Fibroblast of skin of left biceps (primary cell): ENCODE data around the gene IGSF1.

Source experiments
- DNase-seq, 2 experiments: peaks; one replicate each; pipeline ENCODE4 v3.0.0-alpha.2; 2013; ENCODE audit warnings: low read depth in 2 of 2

The IGSF1 gene, protein sequence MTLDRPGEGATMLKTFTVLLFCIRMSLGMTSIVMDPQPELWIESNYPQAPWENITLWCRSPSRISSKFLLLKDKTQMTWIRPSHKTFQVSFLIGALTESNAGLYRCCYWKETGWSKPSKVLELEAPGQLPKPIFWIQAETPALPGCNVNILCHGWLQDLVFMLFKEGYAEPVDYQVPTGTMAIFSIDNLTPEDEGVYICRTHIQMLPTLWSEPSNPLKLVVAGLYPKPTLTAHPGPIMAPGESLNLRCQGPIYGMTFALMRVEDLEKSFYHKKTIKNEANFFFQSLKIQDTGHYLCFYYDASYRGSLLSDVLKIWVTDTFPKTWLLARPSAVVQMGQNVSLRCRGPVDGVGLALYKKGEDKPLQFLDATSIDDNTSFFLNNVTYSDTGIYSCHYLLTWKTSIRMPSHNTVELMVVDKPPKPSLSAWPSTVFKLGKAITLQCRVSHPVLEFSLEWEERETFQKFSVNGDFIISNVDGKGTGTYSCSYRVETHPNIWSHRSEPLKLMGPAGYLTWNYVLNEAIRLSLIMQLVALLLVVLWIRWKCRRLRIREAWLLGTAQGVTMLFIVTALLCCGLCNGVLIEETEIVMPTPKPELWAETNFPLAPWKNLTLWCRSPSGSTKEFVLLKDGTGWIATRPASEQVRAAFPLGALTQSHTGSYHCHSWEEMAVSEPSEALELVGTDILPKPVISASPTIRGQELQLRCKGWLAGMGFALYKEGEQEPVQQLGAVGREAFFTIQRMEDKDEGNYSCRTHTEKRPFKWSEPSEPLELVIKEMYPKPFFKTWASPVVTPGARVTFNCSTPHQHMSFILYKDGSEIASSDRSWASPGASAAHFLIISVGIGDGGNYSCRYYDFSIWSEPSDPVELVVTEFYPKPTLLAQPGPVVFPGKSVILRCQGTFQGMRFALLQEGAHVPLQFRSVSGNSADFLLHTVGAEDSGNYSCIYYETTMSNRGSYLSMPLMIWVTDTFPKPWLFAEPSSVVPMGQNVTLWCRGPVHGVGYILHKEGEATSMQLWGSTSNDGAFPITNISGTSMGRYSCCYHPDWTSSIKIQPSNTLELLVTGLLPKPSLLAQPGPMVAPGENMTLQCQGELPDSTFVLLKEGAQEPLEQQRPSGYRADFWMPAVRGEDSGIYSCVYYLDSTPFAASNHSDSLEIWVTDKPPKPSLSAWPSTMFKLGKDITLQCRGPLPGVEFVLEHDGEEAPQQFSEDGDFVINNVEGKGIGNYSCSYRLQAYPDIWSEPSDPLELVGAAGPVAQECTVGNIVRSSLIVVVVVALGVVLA (N-terminal part only)

DNA sequence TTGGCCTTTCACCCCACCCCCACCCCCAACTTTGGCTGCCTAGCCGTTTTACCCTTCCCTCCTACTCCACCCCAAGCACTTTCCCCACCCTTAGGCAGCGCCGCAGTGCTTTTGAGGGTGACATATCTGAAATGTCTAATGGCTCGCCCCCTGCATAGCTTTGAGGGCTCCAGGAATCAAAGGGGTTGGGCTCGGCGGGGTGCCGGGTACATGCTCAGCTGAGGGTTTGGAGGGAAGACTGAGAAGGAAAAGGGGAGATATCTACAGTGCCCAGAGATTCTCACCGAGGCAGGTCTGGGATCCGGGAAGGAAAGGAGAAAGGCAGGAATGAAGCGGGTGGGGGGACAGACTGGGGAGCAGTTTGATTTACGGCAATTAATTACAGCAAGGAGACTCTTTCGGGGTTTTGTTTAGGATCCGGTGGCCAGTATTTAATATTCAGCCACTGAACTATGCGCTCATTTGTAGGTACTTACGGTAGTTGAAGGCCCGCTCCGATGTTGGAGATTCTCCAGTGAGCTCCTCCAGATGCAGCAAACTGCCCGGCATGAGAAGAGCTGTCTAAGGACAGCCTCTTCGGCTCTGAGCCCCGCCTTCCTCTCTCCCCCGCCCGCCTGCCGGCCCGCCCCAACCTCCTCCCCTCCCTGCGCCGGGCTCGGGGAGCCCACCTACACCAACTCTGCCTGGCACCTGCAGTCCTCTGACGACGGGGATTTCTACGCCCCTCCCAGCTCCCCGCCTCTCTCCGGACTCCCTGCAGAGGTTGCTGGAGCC lies at the start of gene IGSF1:
TSS of gene IGSF1 (minus strand) at position 569 of the 774 bp plus-strand sequence. CDS start 2,632 bp downstream, outside the sequence.
- DNase-seq: peak in 1 of 2 experiments; percentile 2

DNA sequence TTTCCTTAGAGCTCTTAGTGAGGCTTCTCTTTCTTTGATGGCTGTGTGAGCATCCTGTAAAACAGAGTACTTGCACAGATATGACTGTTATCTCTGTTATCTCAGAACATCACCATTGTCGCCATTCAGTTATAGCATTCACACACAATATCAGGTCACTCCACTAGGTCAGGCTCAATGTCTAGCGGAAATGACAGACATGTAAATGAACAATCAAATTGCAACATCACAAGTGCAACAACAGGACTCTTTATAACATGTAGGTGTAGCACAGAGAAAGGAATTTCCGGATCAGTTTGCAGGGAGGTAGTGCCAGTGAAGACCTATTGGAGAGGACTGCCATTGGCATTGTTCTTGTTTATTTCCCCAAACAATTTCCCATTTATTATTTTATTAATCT lies 43.2 kb upstream of the IGSF1 start:
- no peak for DNase-seq

DNA sequence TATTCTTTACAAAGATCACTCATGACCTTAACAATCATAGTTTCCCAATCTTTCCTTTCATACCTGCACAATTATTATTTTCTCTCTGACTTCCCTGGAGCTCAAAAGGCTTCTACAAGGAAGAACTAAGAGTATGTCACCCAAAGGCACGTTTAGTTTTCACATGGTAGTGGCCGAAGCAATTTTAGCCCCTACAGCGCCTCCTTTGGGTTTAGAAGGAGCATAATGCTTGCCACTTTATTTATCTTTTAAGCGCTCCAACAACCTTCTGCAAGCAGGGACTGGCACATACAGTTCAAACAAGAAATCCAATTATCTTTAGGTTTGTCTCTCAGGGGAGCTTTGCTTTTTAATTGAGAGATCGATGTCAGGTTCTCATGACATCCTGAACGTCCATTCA lies 42.0 kb upstream of the IGSF1 start:
- DNase-seq: no peak

DNA sequence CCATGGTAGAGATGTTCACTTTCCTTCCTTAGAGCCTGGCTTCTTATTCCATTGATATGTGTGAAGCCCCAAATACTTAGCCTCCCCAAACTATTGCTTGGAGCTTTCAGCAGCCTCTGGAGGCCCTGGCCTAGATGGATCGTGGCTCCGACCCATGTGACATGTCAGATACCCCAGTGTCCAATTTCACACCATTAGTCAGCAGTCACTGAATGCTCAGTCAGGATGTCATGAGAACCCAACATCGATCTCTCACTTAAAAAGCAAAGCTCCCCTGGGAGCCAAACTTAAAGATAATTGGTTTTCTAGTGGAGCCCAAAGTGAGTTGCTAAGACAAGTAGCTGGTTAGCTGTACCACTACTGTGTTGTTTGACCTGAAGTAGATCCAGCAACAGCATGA lies 41.6 kb upstream of the IGSF1 start:
- no peak for DNase-seq

DNA sequence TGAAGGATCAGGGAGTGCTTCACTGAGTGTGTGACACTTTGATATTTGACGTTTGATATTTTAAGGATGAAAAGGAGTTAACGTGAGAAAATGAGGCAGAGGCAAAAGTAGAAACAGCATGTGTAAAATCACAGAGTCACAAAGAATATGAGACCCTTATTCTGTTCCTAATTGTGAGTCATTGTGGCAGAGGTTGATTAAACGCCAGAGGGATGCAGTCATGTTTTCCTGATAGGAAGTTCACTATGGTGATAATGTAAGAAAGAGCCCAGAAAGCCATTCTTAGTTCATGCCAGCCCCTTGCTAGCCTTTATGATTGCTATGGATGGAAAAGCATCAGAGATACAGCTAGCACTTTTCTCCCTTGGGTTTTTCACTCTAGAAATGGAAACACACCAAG lies 33.5 kb upstream of the IGSF1 start:
- DNase-seq: no peak

DNA sequence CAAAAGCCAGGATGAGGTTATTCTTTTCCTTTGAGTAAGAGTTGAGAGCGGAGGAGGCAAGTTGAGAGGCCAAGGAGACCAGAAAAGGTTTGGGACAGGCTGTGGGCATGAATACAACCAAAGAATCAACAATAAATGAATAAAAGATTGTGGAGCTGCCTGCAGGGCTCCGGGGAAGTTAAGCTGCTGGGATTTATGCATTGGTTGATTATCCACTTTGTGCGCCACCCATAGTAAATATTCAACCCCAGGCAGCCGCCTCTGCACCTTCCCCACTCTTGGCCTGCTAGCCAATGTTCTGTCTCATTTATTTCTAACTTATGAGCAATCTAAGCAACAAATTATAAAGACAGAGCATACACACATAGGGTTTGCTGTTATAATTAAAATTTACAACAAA lies 28.2 kb upstream of the IGSF1 start:
- no peak for DNase-seq

DNA sequence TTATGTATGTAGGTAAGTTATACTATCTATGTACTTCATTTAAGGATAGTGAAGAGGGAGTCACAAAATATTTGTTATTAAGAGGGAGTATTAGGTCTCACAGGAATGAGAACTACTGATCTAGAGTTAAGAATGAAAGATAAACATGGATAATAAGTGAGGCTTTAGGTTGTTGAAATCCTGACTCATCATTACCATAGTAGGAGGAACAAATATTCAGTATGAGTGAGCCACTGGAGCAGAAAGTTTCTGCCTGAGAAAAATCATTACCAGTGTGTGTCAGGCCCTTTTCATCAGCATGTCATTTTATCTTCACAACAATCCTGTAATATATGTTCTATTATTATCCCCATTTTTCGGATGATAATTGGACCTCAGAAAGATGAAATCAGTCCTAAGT lies 27.2 kb upstream of the IGSF1 start:
- no peak for DNase-seq

DNA sequence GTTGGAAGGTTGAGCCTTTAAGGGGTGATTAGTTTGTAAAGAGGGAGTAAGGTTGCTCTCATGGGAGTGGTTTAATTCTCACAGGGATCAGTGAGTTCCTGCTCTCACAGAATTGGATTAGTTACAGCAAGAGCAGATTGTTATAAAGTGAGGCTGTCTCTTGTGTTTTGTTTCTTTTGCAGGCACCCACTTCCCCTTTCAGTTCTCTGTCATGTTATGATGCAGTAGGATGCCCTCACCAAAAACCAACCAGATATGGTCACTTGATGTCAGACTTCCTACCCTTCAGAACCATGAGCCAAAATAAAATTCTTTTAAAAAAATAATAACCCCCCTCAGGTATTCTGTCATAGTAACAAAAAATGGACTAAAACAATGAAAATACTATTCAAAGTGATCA lies 19.9 kb upstream of the IGSF1 start:
- no peak for DNase-seq

DNA sequence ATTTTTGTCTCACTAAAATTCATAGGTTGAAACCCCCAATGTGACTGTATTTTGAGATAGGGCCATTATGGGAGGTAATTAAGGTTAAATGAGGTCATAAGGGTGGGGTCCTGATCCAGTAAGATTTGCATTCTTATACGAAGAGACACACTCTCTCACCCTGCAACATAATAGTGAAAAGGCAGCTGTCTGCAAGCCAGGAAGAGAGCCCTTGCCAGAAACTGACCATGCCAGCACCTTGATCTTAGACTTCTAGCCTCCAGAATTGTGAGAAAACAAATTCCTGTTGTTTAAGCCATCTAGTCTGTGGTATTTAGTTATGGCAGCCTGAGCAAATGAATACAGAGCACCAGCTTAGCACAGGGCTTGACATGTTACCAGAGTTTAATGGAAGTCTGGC lies 17.5 kb upstream of the IGSF1 start:
- DNase-seq: no peak

DNA sequence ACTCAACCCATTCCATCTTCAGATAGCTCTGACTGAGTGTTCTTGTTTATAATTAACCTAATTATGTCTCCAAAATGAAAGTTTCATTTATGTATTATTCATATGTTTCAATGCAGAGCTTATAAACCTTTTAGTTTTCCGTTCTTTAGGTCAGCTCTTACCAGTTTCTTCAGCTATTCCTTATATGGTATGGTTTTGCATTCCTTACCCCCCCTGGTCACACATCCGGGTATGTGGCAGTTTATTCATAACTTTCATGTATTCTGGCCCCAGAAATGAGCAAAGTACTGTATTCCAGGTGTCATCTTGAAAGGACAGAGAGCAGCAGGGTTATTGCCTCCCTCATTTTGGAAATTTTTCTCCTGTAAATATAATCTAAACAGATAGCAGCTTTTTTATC lies 16.8 kb upstream of the IGSF1 start:
- no peak for DNase-seq

DNA sequence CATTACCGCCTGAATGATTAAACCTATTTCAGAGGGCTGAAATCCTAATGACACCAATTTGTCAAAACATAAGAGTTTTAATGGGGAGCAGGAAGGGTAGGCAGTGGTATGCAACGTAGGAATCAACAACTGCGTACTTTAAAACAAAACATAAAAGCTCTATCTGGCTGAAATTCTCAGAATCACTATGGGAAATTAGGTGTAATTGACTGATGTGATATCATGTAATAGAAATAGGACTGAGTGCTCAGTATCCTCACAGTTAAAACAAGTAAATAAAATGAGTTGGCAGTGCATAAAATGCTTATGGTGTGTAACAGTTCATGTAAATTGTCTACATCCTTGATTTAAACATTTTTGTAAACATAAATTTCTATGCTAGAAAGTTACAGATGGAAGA lies 13.6 kb upstream of the IGSF1 start:
- DNase-seq: no peak

DNA sequence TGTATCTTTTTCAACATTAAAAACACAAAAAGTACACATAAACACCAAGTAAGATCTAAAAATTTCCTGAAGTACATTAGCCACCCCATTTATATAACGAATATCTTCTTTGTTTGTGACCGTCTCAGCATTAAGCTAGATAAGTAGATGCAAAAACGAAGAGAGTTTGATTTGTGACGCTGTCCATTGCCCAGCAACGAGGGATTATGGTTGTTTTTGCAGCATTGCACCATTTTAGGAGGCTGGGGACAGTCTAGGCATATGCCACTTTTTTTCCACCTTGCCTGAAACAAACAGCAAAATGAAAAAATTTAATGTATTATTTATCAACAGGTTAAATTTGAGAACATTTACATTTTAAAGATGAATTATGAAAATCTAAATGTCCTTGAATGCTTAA lies 12.0 kb upstream of the IGSF1 start:
- no peak for DNase-seq

DNA sequence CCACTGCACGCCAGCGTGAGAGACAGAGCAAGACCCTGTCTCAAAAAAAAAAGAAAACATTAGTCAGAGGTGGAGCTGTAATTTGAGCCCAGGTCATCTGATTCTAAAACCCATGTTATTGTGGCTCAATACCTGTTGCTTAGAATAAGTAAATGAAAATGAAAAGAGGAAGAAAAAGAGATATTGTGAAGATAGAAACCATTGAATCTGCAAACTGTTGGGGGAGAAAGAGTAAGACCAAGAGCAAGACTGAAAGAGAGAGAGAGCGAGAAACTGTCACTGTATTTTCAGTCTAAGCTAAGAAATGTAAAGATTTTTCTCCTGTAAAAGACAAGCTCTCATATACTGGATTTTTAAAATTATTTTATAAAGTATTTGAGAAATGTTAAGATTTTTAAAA lies 9.7 kb upstream of the IGSF1 start:
- no peak for DNase-seq

DNA sequence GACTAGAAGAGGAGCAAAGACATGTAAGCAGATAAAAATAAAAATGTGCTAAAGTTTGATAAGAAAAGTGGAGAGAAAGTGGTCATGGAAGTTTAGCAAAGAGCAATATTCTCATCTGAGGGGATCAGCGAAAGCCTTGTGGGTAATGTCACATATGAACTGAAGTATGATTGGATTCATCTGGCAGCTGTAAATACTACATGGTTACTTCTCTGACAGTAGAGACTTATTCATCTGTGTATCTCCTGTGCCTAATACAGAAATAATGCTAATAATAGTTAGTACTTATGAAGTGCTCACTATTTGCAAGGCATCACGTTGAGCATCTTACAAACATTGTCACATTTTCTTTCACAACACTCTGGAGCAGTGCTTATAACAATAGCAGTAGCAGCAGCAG lies 8.9 kb upstream of the IGSF1 start:
- DNase-seq: no peak

DNA sequence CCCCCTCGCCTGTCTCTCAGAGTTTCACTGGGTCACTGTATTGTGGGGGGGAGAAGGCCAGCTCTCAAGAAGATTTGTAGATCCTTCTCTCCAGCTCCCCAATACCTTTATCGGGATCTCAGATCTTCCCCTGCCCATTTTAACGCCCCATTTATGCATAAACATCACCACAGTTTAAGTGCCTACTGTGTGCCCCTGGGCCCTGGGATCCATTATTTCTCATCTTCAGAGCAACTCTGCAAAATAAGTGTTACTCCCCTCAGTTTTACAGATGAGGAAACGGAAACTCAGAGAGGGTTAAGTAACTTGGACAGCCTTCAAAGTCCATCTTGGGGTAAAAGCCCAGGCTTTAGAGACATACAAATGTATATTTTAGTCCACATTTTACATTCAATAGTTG lies 421 bp upstream of the IGSF1 start:
- DNase-seq: no peak

DNA sequence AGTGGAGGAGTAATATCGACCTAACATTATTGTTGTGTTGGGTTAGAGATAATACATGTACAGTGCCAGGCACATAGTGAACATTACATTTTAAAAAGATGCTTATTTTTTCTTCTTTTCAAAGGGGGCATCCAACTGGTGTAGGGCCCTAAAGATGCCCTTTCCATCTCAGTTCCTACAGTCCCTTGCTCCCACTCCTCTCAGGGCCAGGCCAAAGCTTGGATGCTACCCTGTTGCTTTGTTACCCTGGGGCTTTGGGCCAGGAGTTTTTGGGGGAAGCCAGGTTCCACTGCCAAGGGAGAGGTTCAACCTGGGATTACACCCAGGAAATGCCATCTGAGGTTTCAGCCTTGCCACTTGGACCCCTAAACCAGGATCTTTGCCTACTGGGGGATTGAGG lies 918 bp downstream of the IGSF1 start:
- no peak for DNase-seq

DNA sequence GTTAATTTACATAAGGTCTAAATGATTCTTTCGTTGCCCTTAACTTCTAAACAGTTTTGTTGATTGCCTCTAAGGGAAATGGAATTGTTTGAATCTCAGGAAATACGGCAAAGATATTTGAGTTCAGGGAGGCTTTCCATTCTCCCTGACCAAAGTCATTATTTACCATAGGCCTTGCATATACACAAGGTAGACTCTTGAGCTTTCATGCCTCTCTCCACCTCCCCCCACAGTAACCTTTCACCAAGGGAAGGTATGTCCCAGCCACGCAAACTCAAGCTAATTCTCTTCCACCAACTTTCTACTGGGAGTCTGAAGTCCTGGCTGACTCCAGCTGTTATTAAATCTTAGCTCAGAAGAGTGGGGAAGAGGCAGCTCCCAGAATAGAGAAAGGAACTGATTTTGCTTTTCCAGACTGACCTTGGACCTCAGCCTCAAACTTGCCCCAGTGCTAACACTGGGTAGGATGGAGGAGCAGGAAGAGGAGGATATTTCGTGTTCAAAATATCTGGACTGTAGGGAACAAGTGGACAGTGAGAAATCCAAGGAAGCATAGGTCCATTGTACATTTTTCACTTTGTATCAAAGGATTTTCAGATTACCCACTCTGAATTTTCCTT lies 1.4 kb downstream of the IGSF1 start:
- DNase-seq: no peak

DNA sequence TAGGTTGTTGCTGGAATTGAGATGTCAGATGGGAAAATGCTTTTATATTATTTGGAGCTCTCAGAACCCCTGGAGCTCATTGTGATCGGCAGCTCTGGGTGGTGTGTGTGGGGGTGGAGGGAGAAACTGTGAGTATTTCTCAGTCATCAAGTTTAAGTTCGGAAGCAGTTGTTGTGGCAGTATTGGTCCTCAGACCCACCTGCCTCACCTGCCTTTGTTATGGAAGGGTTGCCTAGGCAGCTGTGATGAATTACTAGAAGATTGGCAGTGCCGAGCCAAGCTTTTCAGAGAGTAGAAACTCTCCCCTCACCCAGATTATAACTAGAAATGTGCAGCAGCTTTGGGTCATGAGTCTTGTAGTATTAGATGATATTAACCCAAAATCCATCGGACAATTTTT lies 9.5 kb downstream of the IGSF1 start:
- no peak for DNase-seq

DNA sequence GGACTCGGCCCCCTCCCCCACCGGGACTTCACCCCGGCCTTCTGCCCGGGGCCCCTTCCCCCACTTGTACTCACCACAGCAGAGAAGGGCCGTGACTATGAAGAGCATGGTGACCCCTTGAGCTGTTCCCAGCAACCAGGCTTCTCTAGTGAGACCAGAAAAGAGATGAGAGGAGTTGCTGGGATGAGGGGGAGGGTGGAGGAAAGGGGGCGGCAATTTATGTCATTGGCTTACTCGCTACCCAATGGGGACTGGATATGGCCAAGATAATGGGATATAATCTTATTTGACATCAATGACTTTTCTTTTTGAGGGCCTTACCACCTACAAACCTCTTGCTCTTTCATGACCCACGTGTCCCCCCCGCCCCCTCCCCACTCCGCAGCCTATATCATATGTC lies 9.9 kb downstream of the IGSF1 start:
- DNase-seq: no peak

DNA sequence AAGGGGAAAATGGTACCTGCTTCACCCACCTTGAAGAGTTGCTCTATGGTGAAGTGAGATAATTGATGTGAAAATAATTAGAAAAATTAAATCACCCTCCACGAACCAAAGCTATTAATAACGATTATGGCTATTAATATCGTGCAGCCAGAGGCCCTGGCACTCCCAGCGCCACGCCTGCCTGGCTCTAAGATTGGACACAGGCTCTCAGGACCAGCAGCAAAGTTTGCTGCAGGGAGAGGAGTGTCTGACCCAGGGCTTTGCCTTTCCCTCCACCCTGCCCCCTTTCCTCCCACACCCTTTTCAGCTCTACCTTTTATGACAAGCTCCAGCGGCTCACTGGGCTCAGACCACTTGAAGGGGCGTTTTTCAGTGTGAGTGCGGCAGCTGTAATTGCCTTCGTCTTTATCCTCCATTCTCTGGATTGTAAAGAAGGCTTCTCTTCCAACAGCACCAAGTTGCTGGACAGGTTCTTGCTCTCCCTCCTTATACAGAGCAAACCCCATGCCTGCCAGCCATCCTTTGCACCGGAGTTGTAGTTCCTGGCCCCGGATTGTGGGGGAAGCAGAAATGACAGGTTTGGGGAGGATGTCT lies 11.5 kb downstream of the IGSF1 start:
- DNase-seq: no peak

DNA sequence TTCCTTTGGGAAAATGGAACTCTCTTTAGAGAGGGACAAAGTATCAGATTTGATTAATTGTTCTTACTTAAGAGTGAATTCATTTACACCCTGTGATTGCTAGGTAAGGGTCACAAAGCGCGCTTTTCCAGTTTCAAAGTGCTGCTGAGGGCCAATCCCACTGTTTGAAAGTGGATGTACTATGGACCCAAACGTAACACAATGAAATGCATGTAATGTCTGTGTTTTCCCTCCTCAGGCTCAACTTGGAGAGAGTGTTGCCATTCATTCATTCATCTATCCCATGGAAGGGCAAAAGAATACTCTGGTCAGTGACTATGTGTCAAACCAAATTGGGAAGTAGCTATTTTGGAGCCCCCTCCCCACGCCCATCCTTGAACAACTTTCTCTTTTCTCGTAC lies 16.1 kb downstream of the IGSF1 start:
- no peak for DNase-seq
